Stimulated activated CD4-positive, alpha-beta T cell treated with anti-CD3 and anti-CD28 coated beads, Interleukin-4, amount 100 ng/mL, for 24 hours (primary cell): ENCODE results near the gene CDC42BPG.
A peak's percentile ranks its signal among the peaks of the same experiment; 100 is the strongest.
"Not testable (repeated sequence)": the region's sequence is repeated elsewhere in the genome, so short reads cannot be mapped to it uniquely, and the experiment has no call there.

Experiments
- DNase-seq: peaks from one replicate; pipeline ENCODE4 v3.0.0-alpha.2; 2020

CDC42BPG gene

DNA sequence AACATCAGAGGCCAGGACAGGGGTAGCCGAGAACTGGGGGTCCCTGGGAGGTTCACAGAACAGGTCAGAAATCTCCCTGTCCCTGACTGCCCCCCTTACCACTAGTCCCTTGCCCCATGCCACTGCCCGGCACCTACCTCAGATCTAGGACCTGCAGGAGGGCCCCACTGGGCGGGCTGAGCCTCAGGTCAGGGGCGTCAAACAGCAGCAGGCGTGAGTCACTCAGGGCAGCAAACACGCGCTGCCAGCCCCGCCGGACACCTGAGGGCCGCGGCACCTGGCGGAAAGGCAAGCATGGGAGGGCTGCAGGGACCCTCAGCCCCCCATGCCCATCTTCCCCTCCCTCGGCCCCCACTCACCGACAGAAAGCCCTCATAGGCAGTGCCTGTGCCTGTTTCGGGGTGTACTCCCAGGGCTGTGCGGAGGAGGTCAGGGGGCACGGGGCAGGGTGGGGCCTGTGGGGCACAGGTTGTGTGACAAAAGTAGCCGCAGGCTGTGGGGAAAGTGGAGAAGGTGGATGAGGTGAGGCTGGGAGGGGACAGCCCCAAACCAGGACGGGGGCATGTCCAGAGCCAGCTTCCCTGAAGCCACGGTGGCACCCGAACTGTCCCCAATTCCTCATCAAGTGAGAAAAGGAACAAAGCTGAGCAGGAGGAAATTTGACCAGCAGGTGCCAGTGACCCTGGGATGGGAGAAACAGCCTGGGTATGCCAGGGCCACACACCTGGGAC, 11.8 kb downstream of the CDC42BPG start:
- no peak for DNase-seq

DNA sequence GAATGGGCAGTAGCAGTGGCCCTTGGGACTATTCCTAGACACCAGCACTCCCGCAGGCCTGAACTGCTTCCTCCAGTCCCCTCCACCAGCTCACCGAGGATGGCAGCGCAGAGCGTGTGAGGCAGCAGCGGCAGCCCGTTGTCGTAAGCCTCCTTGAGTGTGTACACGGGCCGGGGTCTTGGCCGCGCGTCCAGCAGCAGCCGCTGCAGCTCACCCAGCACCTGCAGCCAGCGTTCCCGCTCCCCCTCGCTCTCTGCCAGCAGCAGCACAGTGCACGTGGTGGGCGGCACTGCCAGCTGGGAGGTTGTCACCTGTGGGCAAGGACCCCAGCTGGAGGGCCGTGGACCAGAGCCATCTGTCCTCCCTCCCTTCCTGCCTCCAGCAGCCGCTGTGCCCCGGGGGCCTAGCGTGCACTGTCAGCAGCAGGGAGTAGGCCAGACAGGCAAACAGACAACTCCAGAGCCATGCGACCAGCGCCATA, 13.0 kb downstream of the CDC42BPG start:
- DNase-seq, result no peak

DNA sequence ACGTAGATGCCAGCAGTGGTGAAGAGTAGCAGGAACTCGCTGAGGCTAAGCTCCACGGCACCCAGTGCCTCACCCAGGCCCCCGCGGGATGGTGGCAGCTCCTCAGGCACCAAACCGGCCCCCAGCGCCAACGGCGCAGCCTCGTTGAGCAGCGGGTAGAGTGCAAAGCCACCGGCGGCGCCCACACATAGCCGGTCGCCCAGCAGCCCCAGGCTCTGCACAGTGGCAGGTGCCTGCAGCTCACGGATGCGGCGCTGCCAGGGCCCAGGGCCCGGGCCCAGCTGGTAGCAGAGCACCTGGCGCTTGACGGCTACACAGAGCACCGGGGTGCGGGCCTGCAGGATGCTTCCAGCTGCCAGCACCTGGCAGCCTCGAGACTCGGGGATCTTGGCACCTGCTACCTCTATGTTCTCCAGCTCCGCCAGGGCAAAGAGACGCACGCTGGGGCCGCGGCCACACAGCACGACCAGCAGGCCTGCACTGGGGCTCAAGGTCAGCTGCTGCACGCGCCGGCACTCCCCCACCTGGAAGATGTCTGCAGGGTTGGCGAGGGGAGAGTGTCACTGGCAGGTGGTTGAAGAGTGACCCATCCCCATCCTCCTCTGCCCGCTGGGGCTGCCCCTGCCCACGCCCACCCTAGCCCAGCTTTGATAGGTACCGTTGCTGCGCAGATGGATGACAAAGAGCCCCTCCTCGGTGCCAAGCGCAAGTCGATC, 14.8 kb downstream of the CDC42BPG start:
- DNase-seq, result no peak

DNA sequence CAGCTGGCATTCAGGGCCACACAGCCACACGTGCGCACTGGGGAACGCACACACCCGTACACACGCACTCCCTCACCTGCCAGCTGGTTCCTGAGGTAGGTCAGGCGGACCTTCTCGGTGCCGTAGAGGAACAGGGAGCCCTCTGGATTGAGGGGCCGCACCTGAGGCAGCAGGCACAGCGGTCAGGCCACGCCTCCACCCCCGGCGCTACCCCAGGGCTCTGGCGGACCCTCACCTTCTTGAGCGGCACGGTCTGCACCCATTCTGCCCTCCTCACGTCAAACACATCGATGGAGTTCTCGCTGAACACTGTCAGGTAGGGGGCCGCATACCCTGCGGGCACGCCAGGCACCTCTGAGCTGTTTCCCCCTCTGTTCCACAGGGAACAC, 17.0 kb downstream of the CDC42BPG start:
- no peak for DNase-seq

DNA sequence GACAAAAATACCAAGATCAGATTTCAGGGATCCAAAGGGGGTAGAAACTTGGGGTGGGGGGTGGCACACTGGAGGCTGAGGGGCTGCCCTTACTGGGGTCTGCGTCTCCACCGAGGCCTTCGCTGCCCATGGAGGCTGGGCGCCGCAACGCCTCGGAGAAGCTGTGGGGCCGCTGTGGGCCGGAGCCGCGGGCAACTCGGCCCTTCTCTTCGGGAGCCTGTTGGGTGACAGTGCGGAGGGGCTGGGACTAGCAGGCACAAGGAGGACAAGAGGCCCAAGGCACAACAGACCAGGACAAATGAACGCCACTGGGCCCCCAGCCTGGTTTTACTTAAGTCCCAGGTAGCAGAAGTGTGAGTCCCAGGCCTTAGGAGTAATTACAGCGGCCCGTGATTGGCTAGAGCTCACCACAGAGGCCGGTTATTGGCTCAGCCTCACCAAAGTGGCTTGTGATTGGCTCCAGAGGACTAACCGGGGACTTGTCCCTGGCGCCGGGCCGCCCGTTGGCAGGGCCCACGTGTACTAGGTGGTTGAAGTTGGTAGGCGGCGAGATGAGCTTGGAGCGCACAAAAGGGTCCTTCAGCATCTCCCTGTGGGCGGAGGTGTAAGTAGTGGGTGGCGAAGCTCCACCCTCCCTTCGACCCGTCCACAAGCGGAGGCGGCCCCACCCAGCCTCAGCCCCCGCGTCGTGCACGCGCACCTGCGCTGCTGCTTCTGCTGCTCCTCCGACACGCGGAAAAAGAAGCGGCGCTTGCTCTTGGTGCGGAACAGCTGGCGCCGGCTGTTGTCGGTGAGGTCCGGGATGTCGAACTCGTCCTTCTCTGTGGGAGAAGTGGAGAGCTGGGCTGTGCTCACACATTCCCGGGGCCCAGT, 17.6 kb downstream of the CDC42BPG start:
- DNase-seq, result no peak

DNA sequence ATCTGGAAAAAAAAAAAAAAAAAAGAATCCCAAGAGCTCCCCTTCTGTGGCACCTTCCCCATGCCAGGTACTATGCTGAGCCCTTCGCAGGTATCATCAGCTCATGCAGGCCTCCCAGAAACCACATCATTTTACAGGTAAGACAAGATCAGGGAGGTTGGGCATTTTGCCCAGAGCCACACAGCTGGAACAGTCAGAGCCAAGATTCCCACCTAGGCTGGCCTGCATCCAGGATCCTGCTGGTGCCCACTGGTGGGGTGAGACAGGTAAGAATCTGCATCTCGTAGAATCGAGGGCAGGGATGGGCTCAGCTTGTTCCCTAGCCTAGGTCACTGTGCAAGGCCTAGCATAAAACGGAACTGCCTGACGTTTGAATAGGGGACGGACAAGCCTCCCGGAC, 18.4 kb downstream of the CDC42BPG start:
- no peak for DNase-seq

DNA sequence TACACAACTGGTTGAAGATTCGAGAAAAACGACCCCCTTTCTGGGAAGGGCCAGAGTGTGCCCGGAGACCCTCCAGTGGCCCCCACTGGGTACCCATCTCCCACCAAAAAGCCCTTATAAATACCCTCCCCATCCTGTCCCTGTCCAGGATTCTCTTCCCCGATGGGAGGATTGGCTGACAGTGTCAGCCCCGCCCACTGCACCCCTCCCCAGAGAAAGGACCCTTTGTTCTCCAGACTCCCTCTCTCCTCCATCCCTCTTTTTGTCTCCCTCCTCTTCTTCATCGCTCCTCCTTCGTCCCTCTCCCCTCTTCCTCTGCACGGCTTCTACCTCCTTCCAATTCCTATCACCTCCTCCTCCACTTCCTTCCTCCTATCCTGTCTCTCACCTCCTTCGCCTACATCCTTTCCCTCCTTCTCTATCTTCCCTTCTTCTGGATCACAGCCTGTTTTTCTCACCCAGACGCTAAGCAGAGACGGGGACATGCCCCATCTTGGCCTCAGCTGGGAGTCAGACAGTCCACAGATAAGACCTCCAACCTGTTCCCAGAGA, 20.8 kb downstream of the CDC42BPG start:
- DNase-seq, result no peak

DNA sequence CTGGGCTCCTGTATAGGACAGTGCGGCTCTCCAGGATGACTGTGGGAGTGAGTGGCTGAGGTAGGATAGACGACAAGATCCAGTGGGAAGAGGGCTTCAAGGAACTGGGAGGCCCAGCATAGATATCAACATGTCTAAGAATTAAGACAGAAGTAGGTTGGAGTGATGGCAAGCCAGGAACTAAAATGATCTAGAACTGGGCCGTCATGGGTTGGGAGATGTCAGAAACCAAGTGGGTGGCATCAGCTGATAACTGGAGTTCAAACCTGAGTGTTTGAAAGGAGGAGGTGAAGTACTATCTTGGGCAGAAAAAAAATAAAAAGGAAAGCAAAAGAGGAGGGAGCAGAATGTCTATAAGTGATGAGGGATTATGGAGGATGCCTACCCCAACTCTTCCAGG, 27.0 kb downstream of the CDC42BPG start:
- DNase-seq, result no peak

DNA sequence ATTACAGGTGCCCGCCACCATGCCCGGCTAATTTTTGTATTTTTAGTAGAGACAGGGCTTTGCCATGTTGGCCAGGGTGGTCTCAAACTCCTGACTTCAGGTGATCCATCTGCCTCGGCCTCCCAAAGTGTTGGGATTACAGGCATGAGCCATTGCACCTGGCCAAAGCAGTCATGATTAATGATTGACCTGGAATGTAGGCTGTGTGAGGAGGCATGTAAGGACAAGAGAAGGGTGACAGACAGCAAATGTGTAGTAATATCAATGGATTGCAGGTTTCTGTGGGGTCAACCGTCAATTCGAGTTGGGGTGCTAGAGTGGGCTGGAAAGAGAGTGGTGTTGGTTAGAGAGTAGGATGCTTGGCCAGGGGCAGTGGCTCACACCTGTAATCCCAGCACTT, 29.0 kb downstream of the CDC42BPG start:
- not testable (repeated sequence) for DNase-seq

DNA sequence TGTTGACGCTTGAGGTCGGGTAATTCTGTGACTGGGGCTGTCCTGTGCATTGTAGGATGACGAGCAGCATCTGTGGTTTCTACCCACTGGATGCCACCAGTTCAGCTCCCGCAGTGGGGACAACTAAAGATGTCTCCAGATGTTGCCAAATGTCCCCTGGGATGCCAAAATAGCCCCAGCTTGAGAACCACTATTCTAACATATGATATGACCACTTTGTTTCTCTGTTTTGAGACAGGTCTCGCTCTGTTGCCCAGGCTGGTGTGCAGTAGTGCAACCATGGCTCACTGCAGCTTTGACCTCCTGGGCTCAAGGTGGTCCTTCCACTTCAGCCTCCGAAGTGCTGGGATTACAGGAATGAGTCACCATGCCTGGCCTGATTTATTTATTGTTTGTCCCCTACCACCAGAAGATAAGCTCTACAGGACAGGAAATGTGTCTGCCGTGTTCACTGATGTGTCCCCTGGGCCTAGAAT, 29.7 kb downstream of the CDC42BPG start:
- DNase-seq, result no peak

DNA sequence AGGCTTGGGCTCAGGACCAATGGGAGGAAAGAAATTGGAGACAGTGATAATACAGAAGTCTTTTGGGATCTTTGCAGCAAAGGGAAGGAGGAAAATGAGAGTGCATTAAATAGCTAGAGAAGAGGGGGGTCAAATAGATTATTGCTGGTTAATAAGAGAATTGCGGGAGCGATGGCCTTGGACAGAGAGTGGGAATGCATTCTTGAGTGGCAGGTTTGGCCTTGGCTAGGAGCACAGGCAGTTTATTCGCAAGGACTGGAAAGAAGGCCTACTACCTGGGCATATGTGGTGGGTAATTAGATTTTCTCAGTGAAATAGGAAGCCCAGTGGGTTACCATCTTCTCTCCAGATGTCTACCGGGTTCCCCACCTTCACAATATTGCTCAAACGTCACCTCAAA, 30.6 kb downstream of the CDC42BPG start:
- no peak for DNase-seq

DNA sequence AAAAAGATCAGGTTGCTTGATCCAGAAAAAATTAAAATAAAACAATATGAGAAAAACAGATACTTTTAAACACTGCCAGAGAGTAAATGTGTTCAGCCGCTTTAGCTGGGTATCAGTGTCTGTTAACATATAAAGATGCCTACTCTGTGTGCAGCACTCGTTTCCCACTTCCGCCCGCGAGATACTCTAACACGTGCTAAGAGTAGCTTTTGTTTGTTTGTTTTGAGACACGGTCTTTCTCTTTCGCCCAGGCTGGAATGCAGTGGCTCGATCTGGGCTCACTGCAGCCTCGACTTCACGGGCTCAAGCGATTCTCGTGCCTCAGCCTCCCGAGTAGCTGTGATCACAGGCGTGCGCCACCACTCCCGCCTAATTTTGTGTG, 33.6 kb downstream of the CDC42BPG start:
- DNase-seq, result no peak

DNA sequence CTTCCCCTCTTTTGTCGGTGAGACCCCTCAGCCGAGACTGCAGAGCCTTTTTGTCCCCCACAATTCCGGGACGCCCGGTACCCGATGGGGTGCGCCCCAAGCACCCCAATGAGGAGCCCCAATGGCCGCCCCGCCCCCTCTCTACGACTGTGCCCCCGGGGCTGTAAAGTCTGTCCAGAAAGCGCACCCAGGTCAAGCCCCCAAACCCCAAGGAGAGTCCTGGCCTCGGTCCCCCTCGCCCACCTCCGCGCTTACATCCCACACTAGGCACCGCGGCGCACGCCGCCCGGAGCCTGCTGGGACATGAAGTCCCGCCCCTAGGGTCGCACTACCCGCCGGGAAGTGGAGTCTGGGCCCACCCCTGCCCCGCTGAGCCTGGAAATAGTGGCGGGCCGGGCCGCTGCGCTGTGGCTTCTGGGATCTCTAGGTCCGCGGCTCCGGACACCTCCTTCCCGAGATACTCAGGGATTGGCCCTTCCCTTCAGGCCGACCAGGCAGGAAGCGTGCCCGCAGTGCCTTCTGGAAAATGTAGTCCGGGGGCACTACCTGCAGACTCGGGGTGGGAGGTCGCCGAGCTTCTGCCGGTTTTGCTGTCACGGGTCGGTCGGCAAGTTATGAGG, 34.1 kb downstream of the CDC42BPG start, which contains the start of gene MEN1:
Gene MEN1 (minus strand): TSS at position 281 of the 620 bp plus-strand sequence. CDS start 442 bp downstream, outside the sequence.
- peak; percentile 84 for DNase-seq

DNA sequence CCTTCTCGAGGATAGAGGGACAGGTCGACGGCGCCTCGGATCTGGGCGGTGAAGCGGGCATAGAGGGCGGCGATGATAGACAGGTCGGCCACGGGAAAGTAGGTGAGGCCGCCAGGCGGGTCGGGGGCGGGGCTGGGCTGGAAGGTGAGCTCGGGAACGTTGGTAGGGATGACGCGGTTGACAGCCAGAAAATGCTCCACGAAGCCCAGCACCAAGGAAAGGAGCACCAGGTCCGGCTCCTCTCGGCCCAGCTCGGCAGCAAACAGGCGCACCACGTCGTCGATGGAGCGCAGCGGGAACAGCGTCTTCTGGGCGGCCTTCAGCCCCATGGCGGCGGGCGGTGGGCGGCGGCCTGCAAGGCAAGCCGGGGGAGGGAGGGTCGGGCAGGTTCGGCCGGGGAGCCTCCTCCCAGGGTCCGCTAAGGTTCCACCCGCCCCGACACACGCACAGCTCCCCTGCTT, 34.6 kb downstream of the CDC42BPG start:
- DNase-seq, result peak; percentile 22

DNA sequence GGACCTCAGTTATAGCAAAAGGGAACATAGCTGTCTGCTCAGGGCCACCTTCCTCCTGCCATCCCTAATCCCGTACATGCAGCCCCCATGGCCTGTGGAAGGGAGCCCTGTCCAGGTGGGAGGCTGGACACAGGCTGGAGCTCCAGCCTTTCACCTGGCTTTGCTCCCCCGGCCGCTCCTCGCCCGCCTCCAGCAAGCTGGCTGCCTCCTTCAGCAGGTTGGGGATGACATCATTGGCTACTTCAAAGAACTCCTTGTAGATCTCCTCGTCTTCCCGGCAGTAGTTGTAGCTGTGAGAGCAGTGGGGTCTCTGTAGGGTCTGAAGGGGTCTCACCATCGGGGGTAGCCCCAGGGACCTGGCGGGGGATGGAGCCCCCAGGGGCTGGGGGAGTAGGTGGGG, 39.0 kb downstream of the CDC42BPG start:
- no peak for DNase-seq

DNA sequence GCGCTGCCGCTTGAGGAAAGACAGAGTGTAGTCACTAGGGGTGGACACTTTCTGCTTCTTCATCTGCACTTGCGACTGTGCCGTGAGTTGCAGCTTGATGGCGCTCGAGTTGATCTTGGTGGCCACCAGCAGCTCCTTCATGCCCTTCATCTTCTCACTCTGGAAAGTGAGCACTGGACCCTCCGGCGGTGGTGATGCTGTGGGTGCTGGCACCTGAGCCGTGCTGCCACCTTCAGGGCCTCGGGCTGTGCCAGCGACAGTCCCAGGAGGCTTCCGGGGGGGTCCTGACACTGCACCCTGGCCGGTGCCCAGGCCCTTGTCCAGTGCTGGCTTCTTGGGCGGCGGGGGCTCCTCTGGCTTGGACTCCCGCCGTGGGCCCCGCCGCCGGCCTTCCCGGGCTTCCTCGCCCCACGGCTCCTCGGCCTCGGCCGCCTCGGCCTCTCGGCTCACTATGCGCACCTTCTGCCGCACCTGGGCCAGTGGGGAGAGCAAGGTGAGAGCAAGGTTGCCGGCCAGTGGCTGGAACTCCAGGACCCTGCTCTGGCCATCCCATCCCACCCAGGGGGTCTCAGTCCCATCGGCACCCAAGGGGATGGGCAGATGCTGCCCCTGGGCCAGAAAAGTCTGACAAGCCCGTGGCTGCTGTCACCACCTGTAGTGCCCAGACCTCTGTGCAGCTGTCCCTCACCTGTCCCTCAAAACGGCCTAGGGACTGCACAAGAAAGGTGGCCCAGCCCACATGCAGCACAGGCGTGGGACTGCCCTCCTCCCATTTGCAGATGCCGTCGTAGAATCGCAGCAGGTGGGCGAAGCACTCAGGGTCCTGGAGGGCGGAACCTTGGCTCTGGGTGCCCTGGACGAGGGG, 39.9 kb downstream of the CDC42BPG start:
- DNase-seq, result no peak

DNA sequence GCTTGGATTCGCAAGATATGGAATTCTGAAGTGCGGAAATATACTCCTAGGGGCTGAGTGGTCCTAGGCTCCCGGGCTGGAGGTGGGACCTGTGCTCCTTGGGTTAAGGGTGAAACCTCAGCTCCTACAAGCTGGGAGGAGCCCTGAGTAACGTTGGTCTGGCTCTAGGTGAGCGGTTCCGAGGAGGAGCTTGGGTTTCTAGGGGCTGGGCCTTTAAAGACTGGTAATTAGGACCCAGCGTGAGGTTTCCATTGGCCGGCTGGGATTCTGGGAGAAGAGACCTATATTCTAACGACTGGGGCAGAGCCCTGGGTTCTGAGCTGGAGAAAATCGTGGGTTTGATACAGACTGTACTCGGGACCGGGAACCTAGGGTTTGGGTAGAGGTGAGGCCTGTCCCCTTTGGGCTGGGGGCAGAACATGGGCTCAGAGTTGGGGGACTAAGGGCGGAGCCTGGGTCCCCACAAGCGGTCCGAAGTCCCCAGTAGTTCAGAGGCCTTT, 40.6 kb downstream of the CDC42BPG start:
- DNase-seq, result no peak

DNA sequence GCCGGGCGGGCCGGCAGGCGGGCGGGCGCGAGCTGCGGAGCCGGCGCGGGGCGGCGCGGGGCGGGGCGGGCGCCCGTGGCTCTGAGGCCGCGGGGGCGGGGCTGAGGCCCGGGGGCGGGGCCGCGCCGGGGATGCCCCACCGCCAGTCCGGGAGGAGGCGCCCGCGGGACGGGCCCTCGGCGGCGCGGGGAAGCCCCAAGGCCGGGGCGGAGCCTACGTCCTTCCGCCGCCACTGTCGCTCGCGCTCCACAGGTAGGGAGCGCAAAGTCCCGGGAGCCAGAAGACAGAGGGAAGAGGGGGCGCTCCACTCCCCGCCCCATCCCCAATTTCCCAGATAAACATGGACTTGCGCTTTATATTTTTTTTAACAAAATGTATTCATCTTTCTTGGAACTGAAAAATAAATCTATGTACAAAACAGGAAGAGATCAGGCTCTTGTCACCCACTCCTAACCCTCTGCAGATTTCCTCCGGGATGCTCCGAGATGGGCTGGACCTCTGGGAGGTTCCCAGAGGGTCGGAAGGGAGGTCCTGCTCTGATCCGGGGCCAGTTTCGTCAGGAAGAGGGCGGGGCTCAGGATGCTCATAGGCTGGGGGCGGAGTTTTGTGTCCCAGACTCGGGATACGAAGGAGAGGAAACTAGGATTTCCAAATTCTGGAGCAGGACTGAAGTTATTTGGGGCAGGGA, 41.2 kb downstream of the CDC42BPG start, which contains the start of gene MAP4K2:
Gene MAP4K2 (minus strand): TSS at position 57 of the 688 bp plus-strand sequence. CDS start 65 bp downstream, outside the sequence.
- peak; percentile 84 for DNase-seq

DNA sequence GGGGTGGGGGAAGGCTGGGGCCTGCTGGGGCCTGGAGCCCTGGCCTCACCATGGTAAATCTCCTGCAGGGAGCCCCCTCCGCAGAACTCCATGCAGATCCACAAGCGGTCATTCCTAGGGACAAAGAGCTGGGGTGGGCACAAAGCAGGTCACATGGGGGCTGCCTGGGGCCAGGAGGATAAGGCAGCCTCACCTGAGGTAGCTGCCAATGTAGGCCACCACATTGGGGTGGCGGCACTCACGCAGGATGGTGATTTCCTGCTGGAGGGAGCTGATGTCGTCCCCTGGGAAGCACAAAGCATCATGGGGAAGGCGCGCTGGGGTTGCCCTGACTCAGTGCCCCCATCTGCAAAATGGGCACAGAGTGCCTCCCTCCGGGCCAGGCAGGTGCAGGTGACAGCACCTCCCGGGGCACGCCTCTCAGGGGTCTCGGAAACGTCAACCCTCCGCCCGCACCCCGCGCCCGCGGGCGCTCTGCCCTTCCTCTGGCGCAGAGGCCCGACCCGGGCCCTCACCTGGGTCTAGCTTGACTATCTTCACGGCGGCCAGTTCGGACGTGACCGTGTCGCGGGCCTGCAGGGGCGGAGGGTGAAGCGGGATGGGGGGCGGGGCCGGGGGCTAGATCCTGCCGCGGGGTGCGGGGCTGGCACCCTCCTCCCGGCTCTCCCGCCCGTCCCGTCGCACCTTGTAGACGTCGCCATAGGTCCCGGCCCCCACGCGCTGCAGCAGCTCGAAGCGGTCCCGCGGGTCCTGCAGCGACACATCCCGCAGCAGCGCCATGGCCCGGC, 41.9 kb downstream of the CDC42BPG start:
- DNase-seq, result peak; percentile 47
